Stimulated activated CD4-positive, alpha-beta T cell treated with anti-CD3 and anti-CD28 coated beads, Interleukin-15, amount 100 ng/mL, for 48 hours (primary cell): ENCODE data around the gene C1orf53.
A peak's percentile ranks its signal among the peaks of the same experiment; 100 is the strongest.
"Not testable (repeated sequence)": the region's sequence is repeated elsewhere in the genome, so short reads cannot be mapped to it uniquely, and the experiment has no call there.

Source experiments
- DNase-seq, 2 donors: peaks; one replicate each; pipeline ENCODE4 v3.0.0-alpha.2; 2020; ENCODE audit warnings: low read depth in 2 of 2

Gene C1orf53

GRCh38 chr1:197902454-197903195 lies at the start of gene C1orf53:
Gene C1orf53, plus strand, starts transcription at chr1:197902630. Its CDS starts 20 bp downstream, at chr1:197902650.
- peak; percentile 56 to 71 for DNase-seq

GRCh38 chr1:197855751-197856150 lies 46.7 kb upstream of the C1orf53 start:
- DNase-seq, result not testable (repeated sequence)

GRCh38 chr1:197857477-197857876 lies 45.0 kb upstream of the C1orf53 start:
- no peak for DNase-seq

- no peak for DNase-seq
These were observed 43.4 kb upstream of the C1orf53 start for GRCh38 chr1:197859024-197859423.

- DNase-seq, result no peak
These were observed 40.2 kb upstream of the C1orf53 start for GRCh38 chr1:197862221-197862620.

DNA sequence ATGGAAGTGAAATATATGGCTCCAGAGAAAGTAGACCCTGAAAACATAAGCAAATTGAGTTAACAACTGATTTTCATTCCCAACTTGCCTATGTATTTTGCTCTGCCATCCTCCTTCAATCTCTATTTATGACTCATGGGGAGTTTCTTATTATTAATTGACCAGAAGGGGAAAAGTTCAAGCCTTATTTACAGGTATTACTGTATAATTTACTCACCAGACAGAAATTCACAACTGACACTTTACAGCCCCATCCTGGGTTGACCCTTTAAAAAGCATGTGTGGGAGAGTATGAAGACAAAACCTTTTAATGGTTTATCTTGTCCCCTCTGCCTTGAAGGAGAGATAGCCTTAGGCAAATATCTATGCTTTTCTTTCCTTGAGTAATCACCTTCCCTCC lies 39.8 kb upstream of the C1orf53 start:
- DNase-seq, result no peak

DNA sequence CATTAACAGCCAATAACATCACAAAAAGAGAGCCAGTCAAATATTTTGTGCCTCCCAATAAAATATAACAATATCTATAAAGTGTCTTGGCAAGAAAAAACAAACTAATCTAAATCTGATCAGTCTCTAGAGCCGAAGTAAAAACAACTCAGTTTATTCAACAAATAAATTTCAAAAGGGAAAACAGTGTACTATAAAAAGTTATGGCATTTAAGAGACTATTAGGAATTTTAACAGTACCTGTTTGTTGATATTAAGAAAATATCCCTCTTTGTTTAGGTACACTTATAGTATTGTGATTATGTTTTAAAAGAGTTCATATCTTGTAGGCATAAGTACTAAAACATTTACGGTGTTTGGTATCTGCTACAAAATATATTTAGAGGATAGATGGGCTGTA lies 36.6 kb upstream of the C1orf53 start:
- DNase-seq, result no peak

DNA sequence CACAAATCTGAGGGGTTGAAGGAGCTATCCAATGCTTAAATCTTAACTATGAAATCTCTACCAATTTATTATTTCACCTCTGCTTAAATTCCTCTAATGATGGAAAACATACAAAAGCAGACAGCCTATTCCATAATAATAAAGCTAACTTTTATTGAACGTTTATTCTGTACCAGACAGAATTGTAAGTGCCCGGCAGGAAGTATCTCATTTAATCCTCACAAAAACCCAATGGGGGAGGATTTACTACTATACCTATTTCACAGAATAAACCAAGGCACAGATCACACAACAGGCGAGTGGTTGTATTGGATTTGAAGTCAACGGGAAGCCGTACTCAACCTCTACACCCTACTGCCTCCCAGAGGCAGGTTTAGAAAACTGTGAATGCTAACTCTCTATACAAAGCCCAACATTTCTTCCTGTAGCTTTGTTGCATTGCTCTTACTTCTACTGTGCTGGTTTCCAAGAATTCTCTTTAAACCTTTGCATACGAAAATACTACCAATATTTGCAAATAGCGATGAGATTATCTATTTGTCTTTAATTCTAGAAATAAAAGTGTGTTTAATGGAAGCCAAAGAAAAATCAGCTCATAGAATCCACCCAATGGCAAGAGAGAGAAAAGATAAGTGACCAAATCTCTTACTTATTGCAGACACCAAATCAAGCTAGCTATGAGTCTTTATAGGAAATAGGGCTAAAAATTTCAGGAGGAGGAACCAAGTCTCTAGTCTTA lies 33.5 kb upstream of the C1orf53 start:
- DNase-seq, result peak in 1 of 2 donors; percentile 5

- no peak for DNase-seq
These were observed 32.8 kb upstream of the C1orf53 start for GRCh38 chr1:197869490-197870077.

- no peak for DNase-seq
These were observed 25.5 kb upstream of the C1orf53 start for GRCh38 chr1:197876894-197877293.

DNA sequence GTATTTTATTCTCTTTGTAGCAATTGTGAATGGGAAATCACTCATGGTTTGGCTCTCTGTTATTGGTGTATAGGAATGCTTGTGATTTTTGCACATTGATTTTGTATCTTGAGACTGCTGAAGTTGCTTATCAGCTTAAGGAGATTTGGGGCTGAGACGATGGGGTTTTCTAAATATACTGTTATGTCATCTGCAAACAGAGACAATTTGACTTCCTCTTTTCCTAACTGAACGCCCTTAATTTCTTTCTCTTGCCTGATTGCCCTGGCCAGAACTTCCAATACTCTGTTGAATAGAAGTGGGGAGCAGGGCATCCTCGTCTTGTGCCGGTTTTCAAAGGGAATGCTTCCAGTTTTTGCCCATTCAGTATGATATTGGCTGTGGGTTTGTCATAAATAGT lies 22.0 kb upstream of the C1orf53 start:
- DNase-seq, result not testable (repeated sequence)

- DNase-seq, result not testable (repeated sequence)
These were observed 20.2 kb upstream of the C1orf53 start for GRCh38 chr1:197882241-197882640.

GRCh38 chr1:197884173-197884572 lies 18.3 kb upstream of the C1orf53 start:
- DNase-seq, result no peak

DNA sequence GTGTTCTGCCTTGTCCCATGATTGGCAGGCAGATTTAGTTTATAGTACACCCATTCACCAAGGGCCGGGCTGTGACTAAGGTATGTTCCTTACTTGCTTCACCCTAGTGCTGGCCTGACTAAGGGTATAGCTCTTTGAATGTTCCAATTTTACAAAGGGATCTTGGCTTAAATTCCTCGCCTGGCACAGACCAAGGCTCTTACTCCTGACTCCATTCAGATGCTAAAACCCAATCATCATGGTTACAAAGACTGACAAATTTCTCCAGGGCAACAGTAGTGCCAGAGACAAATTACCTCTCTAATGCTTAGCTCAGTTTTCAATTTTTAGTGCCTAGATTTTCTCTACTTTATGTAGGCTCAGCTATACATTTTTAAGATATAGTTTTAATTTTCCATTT lies 11.5 kb upstream of the C1orf53 start:
- DNase-seq, result no peak

- no peak for DNase-seq
These were observed 9.7 kb upstream of the C1orf53 start for GRCh38 chr1:197892684-197893083.

GRCh38 chr1:197896301-197896700 lies 6.1 kb upstream of the C1orf53 start:
- no peak for DNase-seq

DNA sequence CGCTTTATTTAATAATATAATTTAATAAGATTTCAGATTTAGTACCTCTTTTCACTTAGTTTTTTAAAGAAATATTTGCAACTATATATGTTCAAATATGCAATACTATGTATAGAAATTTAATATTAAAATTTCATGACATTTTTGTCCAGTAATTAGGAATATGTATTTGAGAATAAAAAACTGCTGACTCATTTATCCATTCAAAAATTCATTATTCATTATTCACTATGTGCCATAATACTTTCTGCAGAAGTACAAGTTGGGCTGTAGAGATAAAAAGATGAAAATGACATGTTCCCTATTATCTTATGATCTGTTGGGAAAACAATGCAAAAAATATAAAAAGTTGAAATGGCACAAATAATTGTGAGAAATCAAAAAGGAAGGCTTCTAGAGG lies 3.4 kb upstream of the C1orf53 start:
- DNase-seq, result no peak

DNA sequence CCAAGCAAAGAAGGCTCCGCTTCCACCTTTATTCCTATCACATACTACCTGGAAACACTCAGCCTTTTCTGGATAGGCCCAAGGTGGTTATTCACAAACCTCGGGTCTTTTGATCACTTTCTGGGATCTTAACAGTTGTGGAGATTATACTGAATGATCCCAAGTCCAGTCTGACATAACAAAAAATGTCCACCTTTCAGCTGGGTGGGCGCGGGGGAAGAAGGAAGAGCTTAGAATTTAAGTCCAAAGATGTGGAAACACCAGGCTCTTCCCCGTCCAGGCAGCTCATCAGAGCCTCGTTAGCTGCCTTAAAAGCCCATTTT lies 338 bp upstream of the C1orf53 start:
- no peak for DNase-seq

GRCh38 chr1:197903196-197903514 lies 725 bp downstream of the C1orf53 start:
- DNase-seq, result no peak

GRCh38 chr1:197904126-197904787 lies 1.8 kb downstream of the C1orf53 start:
- DNase-seq, result no peak

- no peak for DNase-seq
These were observed 3.4 kb downstream of the C1orf53 start for GRCh38 chr1:197905699-197906351.
